Measurements from ENCODE around the gene YAP1. TPM values are rescaled to one million over a fixed set of nuclear protein-coding genes. Genes with fewer than 3 reads are reported as not detected.

YAP1 gene
- total RNA-seq, 2 donors from 2014 or later: 26.0 to 38.9 TPM

- 90 to 91% methylated on average over 7 of the region's 7 CpGs for WGBS, 2 donors
- Histone ChIP-seq H3K4me3 (no peak overlapping the region), H3K27ac (no peak overlapping the region), H3K36me3 (replicated peaks in 1 of 2; ENCODE audit: insufficient read depth in 1 of 2, low read depth in 2 of 2) (peaks cover 0 to under 1% of the 10 kb centered on the region in 2 donors), H3K4me1 (no peaks in the 10 kb centered on the region), H3K9me3 (no peaks in the 10 kb centered on the region), H3K27me3 (no peaks in the 10 kb centered on the region)
- no peak for TF ChIP-seq CTCF (IDR thresholded peaks at IDR 0.05)
- TF ChIP-seq POLR2A (IDR thresholded peaks at IDR 0.05): no peak
- DNase-seq (no peak), ATAC-seq (no peak)
- intact Hi-C loops (cut with DNase I): no loop called here
These were observed 110.7 kb downstream of the YAP1 start for GRCh38 chr11:102220728-102221467.

DNA sequence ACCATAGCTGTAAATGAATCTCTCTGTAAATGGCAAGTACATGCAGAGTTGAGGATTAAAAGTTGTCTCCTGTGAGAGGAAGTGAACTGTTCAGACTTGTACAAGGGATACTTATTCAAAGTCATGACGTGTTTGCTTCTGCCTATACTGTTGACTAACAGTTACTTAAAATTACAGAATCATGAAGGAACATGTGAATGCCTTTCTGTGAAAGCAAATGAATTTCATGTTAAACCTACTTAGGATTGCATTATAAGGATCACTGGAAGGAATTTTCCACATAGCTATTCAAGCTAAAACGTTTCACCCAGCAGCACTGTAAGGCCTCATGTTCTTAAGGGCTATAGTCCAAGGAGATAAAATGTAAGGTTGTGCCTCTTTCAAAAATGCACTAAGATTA lies 113.6 kb downstream of the YAP1 start:
- no peaks in the 10 kb centered on the region for H3K36me3 ChIP-seq (replicated peaks in 1 of 2; ENCODE audit: insufficient read depth in 1 of 2, low read depth in 2 of 2)
- WGBS, 2 donors: 43 to 55% methylated on average over 2 of the region's 2 CpGs
- DNase-seq (no peak), ATAC-seq (no peak)
- H3K4me1 ChIP-seq: peaks cover 3% of the 10 kb centered on the region
- intact Hi-C loops (cut with DNase I): no loop called here
- no peak overlapping the region for H3K4me3 ChIP-seq
- H3K27me3 ChIP-seq: no peaks in the 10 kb centered on the region
- H3K27ac ChIP-seq: no peak overlapping the region
- H3K9me3 ChIP-seq: no peaks in the 10 kb centered on the region
- TF ChIP-seq POLR2A (IDR thresholded peaks at IDR 0.05): no peak
- no peak for TF ChIP-seq CTCF (IDR thresholded peaks at IDR 0.05)

GRCh38 chr11:102225689-102226568 lies 115.7 kb downstream of the YAP1 start:
- Histone ChIP-seq H3K27me3 (no peaks in the 10 kb centered on the region), H3K4me1 (peaks cover 19% of the 10 kb centered on the region), H3K36me3 (replicated peaks in 1 of 2; ENCODE audit: insufficient read depth in 1 of 2, low read depth in 2 of 2) (no peaks in the 10 kb centered on the region), H3K4me3 (no peak overlapping the region), H3K9me3 (no peaks in the 10 kb centered on the region), H3K27ac (no peak overlapping the region)
- DNase-seq (no peak), ATAC-seq (no peak)
- 87 to 93% methylated on average over 4 of the region's 4 CpGs for WGBS, 2 donors
- TF ChIP-seq CTCF (IDR thresholded peaks at IDR 0.05) (no peak), POLR2A (IDR thresholded peaks at IDR 0.05) (no peak)
- intact Hi-C loops (cut with DNase I): no loop called here

GRCh38 chr11:102226702-102227490 lies 116.6 kb downstream of the YAP1 start:
- Histone ChIP-seq H3K4me1 (peaks cover 19% of the 10 kb centered on the region), H3K9me3 (no peaks in the 10 kb centered on the region), H3K4me3 (no peak overlapping the region), H3K27ac (no peak overlapping the region), H3K36me3 (replicated peaks in 1 of 2; ENCODE audit: insufficient read depth in 1 of 2, low read depth in 2 of 2) (no peaks in the 10 kb centered on the region), H3K27me3 (no peaks in the 10 kb centered on the region)
- TF ChIP-seq CTCF (IDR thresholded peaks at IDR 0.05) (no peak), POLR2A (IDR thresholded peaks at IDR 0.05) (no peak)
- no peak for ATAC-seq
- intact Hi-C loops (cut with DNase I): no loop called here
- DNase-seq: no peak
- WGBS, 2 donors: 76% methylated on average over 9 of the region's 9 CpGs

Data from body of pancreas (tissue), 4 donors.